Vagina (tissue), 2 donors: ENCODE results near the gene WDFY2. TPM values are rescaled to one million over a fixed set of nuclear protein-coding genes. Genes with fewer than 3 reads are reported as not detected.
A peak's percentile ranks its signal among the peaks of the same experiment; 100 is the strongest.
"Not testable (repeated sequence)": the region's sequence is repeated elsewhere in the genome, so short reads cannot be mapped to it uniquely, and the experiment has no call there.

ENCODE experiments used
- DNase-seq, 2 donors: peaks; one replicate each; pipeline ENCODE4 v3.0.0-alpha.2; 2017; ENCODE audit errors: extremely low spot score in 2 of 2
- H3K27ac ChIP-seq: fragments of 200-600 bp; sonication (generic); one replicate; pipeline ENCODE4 v1.5.1; 2019
- H3K27me3 ChIP-seq: fragments of 200-600 bp; sonication (generic); one replicate; pipeline ENCODE4 v1.5.1; 2019
- H3K36me3 ChIP-seq, 2 donors: fragments of 200-600 bp; sonication (generic); one replicate each; pipeline ENCODE4 v1.5.1; 2017 to 2019
- H3K4me1 ChIP-seq: fragments of 200-600 bp; sonication (generic); one replicate; pipeline ENCODE4 v1.5.1; 2019
- H3K4me3 ChIP-seq, 2 donors: fragments of 200-600 bp; sonication (generic); 1 replicate in 1 of 2; 2 replicates in 1 of 2; pipeline ENCODE4 v1.5.1; 2016 to 2019
- H3K9me3 ChIP-seq: fragments of 200-600 bp; sonication (generic); one replicate; pipeline ENCODE4 v1.5.1; 2019
- CTCF ChIP-seq, 3 experiments: fragments of 450-650 bp in 2 of 3; fragments of 200-600 bp in 1 of 3; sonication (generic) in 1 of 3; IDR thresholded peaks; one replicate each; pipeline ENCODE4 v1.5.1; 2017 to 2019; ENCODE audit warnings: antibody characterized with exemption in 3 of 3, mild to moderate bottlenecking in 2 of 3, moderate library complexity in 2 of 3
- POLR2A ChIP-seq, 2 donors: fragments of 450-650 bp; IDR thresholded peaks; one replicate each; pipeline ENCODE4 v1.6.1; 2017; ENCODE audit warnings: antibody characterized with exemption in 2 of 2, mild to moderate bottlenecking in 2 of 2, moderate library complexity in 2 of 2
- POLR2AphosphoS5 ChIP-seq, 2 donors: sonication (generic); formaldehyde crosslinking; IDR thresholded peaks; one replicate each; pipeline ENCODE4 v1.9.0; 2017; ENCODE audit warnings: antibody characterized with exemption in 2 of 2, mild to moderate bottlenecking in 2 of 2, low read depth in 1 of 2; ENCODE audit not compliant: insufficient read depth in 1 of 2
- intact Hi-C: fragments of 100-400 bp; cut with DNase I; formaldehyde crosslinking; loops from one replicate; pipeline ENCODE4 v1.15.1; 2023
- total RNA-seq: library from RNA; depleted of rRNA; stranded (reverse); fragments of >200 nt; gene quantifications from one replicate; pipeline ENCODE4 v1.2.3, GENCODE V29; 2016

WDFY2 gene
- total RNA-seq, 1 donor from 2014 or later: 26.3 TPM

GRCh38 chr13:51564252-51564651, 20.0 kb upstream of the WDFY2 start:
- Histone ChIP-seq H3K4me1 (peaks cover 2% of the 10 kb centered on the region), H3K9me3 (no peaks in the 10 kb centered on the region), H3K27ac (no peak overlapping the region), H3K4me3 (no peak overlapping the region), H3K27me3 (no peaks in the 10 kb centered on the region), H3K36me3 (no peaks in the 10 kb centered on the region)
- intact Hi-C loops: no loop called here
- DNase-seq: no peak
- TF ChIP-seq CTCF (IDR thresholded peaks at IDR 0.05): no peak
- TF ChIP-seq POLR2A (IDR thresholded peaks at IDR 0.05): no peak
- no peak for TF ChIP-seq POLR2AphosphoS5 (IDR thresholded peaks at IDR 0.05; ENCODE audit: insufficient read depth in 1 of 2, low read depth in 1 of 2)

- DNase-seq: no peak
- no peaks in the 10 kb centered on the region for H3K9me3 ChIP-seq
- H3K27ac ChIP-seq: no peak overlapping the region
- intact Hi-C loops: no loop called here
- TF ChIP-seq CTCF (IDR thresholded peaks at IDR 0.05): no peak
- no peak for TF ChIP-seq POLR2AphosphoS5 (IDR thresholded peaks at IDR 0.05; ENCODE audit: insufficient read depth in 1 of 2, low read depth in 1 of 2)
- TF ChIP-seq POLR2A (IDR thresholded peaks at IDR 0.05): no peak
- H3K4me3 ChIP-seq: no peak overlapping the region
- H3K4me1 ChIP-seq: no peaks in the 10 kb centered on the region
- H3K36me3 ChIP-seq: no peaks in the 10 kb centered on the region
- H3K27me3 ChIP-seq: no peaks in the 10 kb centered on the region
Observed at GRCh38 chr13:51564671-51565070, 19.6 kb upstream of the WDFY2 start.

GRCh38 chr13:51569001-51569400, 15.3 kb upstream of the WDFY2 start:
- H3K36me3 ChIP-seq, H3K4me3 ChIP-seq, intact Hi-C loops, H3K27me3 ChIP-seq, H3K4me1 ChIP-seq, DNase-seq, H3K27ac ChIP-seq, H3K9me3 ChIP-seq: not testable (repeated sequence)

- no peaks in the 10 kb centered on the region for H3K36me3 ChIP-seq
- TF ChIP-seq POLR2A (IDR thresholded peaks at IDR 0.05): no peak
- TF ChIP-seq CTCF (IDR thresholded peaks at IDR 0.05): no peak
- TF ChIP-seq POLR2AphosphoS5 (IDR thresholded peaks at IDR 0.05; ENCODE audit: insufficient read depth in 1 of 2, low read depth in 1 of 2): no peak
- no peaks in the 10 kb centered on the region for H3K27me3 ChIP-seq
- H3K27ac ChIP-seq: no peak overlapping the region
- H3K4me1 ChIP-seq: peaks cover 5% of the 10 kb centered on the region
- no peak overlapping the region for H3K4me3 ChIP-seq
- intact Hi-C loops: no loop called here
- DNase-seq: no peak
- no peaks in the 10 kb centered on the region for H3K9me3 ChIP-seq
Observed at GRCh38 chr13:51576754-51577153, 7.5 kb upstream of the WDFY2 start.

- intact Hi-C loops: no loop called here
- Histone ChIP-seq H3K4me1 (peaks cover 5% of the 10 kb centered on the region), H3K27me3 (no peaks in the 10 kb centered on the region), H3K36me3 (no peaks in the 10 kb centered on the region), H3K4me3 (no peak overlapping the region), H3K9me3 (no peaks in the 10 kb centered on the region), H3K27ac (no peak overlapping the region)
- DNase-seq: no peak
- TF ChIP-seq POLR2AphosphoS5 (IDR thresholded peaks at IDR 0.05; ENCODE audit: insufficient read depth in 1 of 2, low read depth in 1 of 2) (peak in 1 of 2 donors; percentile 78), POLR2A (IDR thresholded peaks at IDR 0.05) (no peak)
Observed at GRCh38 chr13:51577690-51578089, 6.6 kb upstream of the WDFY2 start.

GRCh38 chr13:51579676-51580075, 4.6 kb upstream of the WDFY2 start:
- no peak overlapping the region for H3K27ac ChIP-seq
- peaks cover 5% of the 10 kb centered on the region for H3K4me1 ChIP-seq
- DNase-seq: no peak
- intact Hi-C loops: loop anchor here (5.0 to 10.0 kb wide), 2 partner anchors 155 to 223 kb away; partner anchors contain the start of gene DHRS12
- TF ChIP-seq POLR2AphosphoS5 (IDR thresholded peaks at IDR 0.05; ENCODE audit: insufficient read depth in 1 of 2, low read depth in 1 of 2): no peak
- TF ChIP-seq CTCF (IDR thresholded peaks at IDR 0.05): no peak
- no peak for TF ChIP-seq POLR2A (IDR thresholded peaks at IDR 0.05)
- no peaks in the 10 kb centered on the region for H3K36me3 ChIP-seq
- no peaks in the 10 kb centered on the region for H3K9me3 ChIP-seq
- H3K27me3 ChIP-seq: no peaks in the 10 kb centered on the region
- no peak overlapping the region for H3K4me3 ChIP-seq
